Astrocyte (in vitro differentiated cells and primary cell): Measurements from ENCODE around the gene PPFIA3.

Experiments
- EZH2 ChIP-seq: IDR thresholded peaks from 2 replicates; pipeline ENCODE4 v1.6.1; 2012; ENCODE audit warnings: mild to moderate bottlenecking, low read length, inconsistent platforms; ENCODE audit not compliant: insufficient read depth
- TF ChIP-seq, protein P1 (sequence below): IDR thresholded peaks from 2 replicates; pipeline ENCODE4 v1.5.1; 2011; ENCODE audit warnings: low read depth, mild to moderate bottlenecking, inconsistent platforms, low read length, moderate library complexity; ENCODE audit not compliant: insufficient read depth

DNA sequence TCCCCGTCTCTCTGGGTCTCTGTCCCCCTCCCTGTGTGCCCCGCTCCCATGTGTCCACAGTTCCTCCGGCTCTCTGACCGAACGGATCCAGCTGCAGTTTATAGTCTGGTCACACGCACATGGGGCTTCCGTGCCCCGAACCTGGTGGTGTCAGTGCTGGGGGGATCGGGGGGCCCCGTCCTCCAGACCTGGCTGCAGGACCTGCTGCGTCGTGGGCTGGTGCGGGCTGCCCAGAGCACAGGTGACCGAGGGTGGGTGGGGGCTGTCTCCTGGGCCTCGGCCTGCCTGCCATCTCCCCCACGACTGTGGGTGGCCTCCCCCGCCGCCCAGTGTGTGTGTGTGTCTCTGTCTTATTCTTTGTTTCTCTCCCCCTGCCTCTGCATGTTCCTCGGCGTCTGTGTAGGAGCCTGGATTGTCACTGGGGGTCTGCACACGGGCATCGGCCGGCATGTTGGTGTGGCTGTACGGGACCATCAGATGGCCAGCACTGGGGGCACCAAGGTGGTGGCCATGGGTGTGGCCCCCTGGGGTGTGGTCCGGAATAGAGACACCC lies 48.6 kb downstream of the PPFIA3 start:
- TF ChIP-seq, protein P1, sequence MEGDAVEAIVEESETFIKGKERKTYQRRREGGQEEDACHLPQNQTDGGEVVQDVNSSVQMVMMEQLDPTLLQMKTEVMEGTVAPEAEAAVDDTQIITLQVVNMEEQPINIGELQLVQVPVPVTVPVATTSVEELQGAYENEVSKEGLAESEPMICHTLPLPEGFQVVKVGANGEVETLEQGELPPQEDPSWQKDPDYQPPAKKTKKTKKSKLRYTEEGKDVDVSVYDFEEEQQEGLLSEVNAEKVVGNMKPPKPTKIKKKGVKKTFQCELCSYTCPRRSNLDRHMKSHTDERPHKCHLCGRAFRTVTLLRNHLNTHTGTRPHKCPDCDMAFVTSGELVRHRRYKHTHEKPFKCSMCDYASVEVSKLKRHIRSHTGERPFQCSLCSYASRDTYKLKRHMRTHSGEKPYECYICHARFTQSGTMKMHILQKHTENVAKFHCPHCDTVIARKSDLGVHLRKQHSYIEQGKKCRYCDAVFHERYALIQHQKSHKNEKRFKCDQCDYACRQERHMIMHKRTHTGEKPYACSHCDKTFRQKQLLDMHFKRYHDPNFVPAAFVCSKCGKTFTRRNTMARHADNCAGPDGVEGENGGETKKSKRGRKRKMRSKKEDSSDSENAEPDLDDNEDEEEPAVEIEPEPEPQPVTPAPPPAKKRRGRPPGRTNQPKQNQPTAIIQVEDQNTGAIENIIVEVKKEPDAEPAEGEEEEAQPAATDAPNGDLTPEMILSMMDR: no peak
- no peak for TF ChIP-seq EZH2
